HG02588 (cell line): Measurements from ENCODE around the gene PRF1.
"Not testable (repeated sequence)": the region's sequence is repeated elsewhere in the genome, so short reads cannot be mapped to it uniquely, and the experiment has no call there.

ENCODE experiments used
- ATAC-seq: cut with Tn5 transposase; IDR thresholded peaks from one replicate; pipeline ENCODE4 v1.9.1; 2021; ENCODE audit warnings: mild to moderate bottlenecking, moderate library complexity; ENCODE audit not compliant: unreplicated experiment

Gene PRF1

GRCh38 chr10:70617798-70618568, 15.4 kb upstream of the PRF1 start:
- no peak for ATAC-seq

GRCh38 chr10:70616761-70617160, 14.2 kb upstream of the PRF1 start:
- no peak for ATAC-seq

- ATAC-seq = no peak
Observed at GRCh38 chr10:70615784-70616522, 13.4 kb upstream of the PRF1 start.

GRCh38 chr10:70615211-70615610, 12.7 kb upstream of the PRF1 start:
- no peak for ATAC-seq

GRCh38 chr10:70614364-70614763, 11.8 kb upstream of the PRF1 start:
- not testable (repeated sequence) for ATAC-seq

- ATAC-seq = no peak
Observed at GRCh38 chr10:70613941-70614340, 11.4 kb upstream of the PRF1 start.

GRCh38 chr10:70607936-70608335, 5.4 kb upstream of the PRF1 start:
- no peak for ATAC-seq

- ATAC-seq = no peak
Observed at GRCh38 chr10:70605161-70605560, 2.6 kb upstream of the PRF1 start.

GRCh38 chr10:70604106-70604505, 1.6 kb upstream of the PRF1 start:
- ATAC-seq = no peak

GRCh38 chr10:70603449-70603801, 884 bp upstream of the PRF1 start:
- no peak for ATAC-seq

GRCh38 chr10:70601746-70602145, 795 bp downstream of the PRF1 start:
- no peak for ATAC-seq

- ATAC-seq = no peak
Observed at GRCh38 chr10:70600512-70601395, 1.8 kb downstream of the PRF1 start.

GRCh38 chr10:70599791-70600190, 2.8 kb downstream of the PRF1 start:
- ATAC-seq = no peak

GRCh38 chr10:70599319-70599718, 3.2 kb downstream of the PRF1 start:
- ATAC-seq = no peak

- ATAC-seq = no peak
Observed at GRCh38 chr10:70598857-70599295, 3.7 kb downstream of the PRF1 start.

- no peak for ATAC-seq
Observed at GRCh38 chr10:70597856-70598815, 4.4 kb downstream of the PRF1 start.

- ATAC-seq = no peak
Observed at GRCh38 chr10:70596860-70597809, 5.4 kb downstream of the PRF1 start.

GRCh38 chr10:70596110-70596798, 6.3 kb downstream of the PRF1 start:
- no peak for ATAC-seq
